Stimulated activated CD4-positive, alpha-beta T cell treated with anti-CD3 and anti-CD28 coated beads, Interleukin-15, amount 100 ng/mL, for 24 hours (primary cell): ENCODE measurements around the gene SEMA3D.

ENCODE experiments used
- DNase-seq: peaks from one replicate; pipeline ENCODE4 v3.0.0-alpha.2; 2020

SEMA3D gene

DNA sequence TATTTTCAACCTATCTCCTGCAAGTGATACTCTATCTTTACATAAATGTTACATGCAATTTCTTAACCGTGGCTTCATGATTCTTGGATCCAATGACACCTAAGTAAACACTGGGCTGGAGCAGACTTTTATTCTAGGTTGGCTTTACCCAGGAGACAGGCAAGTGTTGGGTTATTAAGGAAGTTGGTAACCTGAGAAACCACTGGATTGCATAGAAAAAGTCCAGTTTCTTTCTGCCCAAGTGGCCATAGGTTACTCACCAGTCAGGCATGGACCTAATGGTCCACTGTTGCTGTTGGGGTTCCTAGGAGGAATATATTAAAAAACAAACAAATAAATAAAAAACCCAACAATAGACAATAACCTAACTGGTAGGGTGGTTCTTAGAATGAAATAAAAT, 112.8 kb downstream of the SEMA3D start:
- DNase-seq, result no peak

DNA sequence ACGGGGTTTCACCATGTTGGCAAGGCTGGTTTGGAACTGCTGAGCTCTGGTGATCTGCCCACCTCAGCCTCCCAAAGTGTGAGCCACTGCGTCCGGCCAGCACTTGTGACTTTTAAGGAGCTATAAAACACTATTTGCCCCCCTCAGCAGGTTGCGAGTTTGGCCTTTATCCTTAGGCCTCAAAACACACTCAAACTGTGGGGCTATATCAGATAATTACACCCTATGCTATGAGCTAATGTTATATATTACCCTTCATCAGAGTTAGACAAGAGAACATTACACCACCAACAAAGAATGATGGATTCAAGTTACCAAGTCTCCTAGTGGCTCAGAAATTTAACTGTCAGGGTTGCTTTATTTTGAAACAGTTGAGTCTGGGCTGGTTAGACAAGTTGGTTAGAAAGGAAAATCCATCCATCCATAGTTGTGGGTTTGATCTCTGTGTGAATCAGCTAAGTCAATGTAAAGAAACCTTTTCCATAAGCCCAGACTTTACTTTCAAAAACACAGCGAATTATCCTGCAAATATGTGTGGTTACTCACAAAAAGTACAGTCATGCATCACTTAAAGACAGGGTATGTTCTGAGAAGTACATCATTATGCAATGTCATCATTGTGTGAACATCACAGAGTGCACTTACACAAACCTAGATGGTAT, 115.8 kb downstream of the SEMA3D start:
- DNase-seq, result no peak

DNA sequence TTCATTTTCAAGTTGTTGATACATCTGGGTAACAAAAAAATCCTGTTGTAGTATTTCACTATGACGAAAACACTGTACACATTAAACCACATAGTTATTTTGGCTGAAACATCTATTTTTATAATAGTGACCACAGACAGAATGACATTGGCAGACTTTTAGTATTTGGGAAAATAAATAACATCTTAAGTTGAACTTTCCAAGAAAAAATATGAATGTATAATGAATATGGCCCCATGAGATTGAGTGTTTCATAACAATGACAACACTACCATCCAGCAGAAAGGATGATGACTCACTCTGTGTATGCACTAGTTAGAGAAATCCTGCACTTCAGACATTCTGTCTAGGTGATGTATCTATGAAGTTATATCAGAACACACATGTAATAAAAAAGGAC, 118.1 kb downstream of the SEMA3D start:
- DNase-seq, result no peak

DNA sequence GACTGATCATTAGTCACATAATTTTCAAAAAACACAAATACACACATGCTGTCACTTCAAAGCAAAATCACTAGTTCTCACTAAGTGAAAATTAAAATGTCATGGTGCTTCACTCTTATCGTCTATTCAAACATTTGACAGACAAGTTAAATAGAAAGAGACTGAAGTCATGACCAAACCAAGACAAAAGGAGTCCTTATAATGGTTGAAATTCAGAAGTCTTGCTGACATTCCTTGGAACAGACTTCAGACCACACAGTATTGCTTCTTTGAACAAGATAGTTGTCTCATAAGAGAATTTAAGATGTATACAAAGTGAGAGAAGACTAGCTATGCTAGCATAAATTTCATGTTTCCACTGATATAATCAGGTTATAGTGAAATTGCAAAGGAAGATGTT, 119.5 kb downstream of the SEMA3D start:
- DNase-seq, result no peak

DNA sequence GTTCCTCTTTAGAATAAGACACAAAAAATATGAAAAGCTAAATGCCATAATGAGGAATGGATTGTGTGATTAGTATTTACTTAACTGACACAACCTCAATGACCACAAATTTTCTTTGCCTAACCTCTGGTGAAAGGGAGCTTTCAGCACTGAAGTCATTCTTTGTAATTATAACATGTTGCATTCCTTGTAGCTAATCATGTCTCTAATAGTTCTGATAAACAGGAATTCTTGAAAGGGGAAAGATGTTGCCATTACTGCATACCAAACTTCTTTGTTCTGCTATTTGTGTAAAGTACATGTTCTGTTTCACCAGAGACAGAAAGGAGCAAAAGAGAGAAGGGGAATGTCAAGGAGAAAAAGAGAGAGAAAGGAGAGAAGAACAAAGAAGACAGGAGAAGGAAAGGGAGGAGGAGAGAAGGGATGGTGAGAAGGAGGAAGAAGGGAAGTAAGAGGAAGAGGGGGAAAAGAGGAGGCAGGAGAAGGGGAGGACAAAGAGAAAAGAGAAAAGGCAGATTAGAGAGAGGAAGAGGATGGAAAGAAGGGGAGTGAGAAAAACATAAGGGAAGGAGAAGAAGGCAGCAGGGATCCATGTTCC, 120.9 kb downstream of the SEMA3D start:
- no peak for DNase-seq

DNA sequence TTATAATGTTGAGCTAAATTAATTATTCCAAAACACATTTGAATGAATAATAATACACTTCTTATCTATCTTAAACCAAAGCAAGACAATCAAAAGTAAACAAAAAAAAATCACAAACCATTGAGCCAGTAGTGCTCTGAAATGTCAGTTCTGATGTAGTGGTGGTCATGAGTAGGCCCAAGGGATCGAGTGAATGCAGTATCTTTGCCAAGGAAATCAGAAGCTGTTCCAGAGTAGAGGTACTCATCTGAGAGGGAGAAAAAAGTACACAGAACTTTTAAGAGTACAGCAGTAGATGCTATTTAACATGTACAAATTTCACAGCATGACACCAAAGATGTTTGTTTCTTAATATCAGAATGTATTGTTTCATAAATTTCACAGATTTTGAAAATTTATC, 121.5 kb downstream of the SEMA3D start:
- DNase-seq, result no peak

DNA sequence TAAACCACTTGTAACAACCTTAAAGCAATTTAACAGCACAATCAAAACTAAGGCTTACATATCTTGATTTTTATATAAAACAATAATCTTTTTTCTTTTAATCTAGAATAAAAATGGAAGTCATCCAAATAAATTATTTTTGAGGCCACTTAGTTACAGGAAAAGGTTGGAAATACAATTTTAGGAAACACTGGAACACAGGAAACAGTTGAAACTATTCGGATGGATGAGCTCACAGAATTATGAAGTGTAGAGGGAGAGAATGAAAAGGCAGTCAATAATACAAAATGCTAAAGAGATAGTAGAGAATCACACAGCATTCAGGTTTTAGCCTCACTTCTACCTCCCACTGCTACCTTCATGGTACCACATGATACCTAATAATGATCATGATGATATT, 124.2 kb downstream of the SEMA3D start:
- no peak for DNase-seq

DNA sequence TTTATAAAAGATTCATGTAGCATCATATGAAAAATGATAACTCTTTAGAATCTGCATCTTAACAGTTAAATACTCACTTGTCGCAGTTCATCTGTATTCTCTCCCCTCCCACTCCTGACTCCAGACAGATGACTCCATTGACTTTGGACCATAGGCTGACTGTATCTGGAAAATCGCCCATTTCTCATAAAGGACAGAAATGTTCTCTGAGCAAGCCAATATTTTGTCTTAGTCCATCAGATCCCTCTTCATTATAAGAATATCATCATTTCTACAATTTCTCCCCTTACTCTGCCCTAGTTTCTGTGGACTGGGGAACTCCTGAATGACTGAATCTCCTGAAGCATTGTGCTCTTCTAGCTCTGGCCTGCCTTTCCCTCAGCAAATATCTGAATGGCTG, 125.4 kb downstream of the SEMA3D start:
- no peak for DNase-seq

DNA sequence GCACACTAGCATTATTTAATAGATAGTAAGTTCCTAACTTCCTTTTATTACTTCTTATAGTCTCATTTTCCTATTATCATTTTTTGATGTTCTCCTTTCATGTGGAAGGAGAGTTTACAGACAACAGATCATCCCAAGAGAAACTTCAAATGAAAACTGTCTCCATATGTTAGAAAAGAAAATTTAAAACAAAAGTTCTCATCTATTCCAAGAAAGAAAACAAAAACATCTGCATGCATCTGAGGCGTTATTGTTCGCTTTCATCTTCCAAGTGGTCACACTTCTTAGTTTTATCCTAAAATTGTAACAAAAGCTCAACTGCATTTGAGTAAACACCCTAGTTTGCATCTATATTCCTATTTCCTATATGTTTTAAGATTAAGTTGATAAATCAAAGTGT, 126.2 kb downstream of the SEMA3D start:
- no peak for DNase-seq

DNA sequence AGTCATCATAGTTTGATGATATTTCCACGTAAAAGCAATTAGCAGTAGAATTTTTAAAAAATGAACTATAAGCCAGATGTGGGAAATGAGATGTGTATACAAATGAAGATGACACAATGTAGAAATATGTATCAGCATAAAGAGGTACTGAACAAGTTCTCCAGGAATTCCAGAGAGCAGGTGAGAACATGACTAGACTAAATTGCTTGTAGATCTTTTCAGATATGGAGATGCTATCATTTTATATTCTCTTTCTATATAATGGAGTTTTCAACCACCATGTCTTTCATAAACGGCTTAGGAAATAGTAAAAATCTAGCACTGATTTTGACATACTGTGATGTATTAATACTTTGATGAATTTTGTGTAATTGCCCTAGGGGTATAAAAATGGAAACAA, 130.9 kb downstream of the SEMA3D start:
- no peak for DNase-seq

DNA sequence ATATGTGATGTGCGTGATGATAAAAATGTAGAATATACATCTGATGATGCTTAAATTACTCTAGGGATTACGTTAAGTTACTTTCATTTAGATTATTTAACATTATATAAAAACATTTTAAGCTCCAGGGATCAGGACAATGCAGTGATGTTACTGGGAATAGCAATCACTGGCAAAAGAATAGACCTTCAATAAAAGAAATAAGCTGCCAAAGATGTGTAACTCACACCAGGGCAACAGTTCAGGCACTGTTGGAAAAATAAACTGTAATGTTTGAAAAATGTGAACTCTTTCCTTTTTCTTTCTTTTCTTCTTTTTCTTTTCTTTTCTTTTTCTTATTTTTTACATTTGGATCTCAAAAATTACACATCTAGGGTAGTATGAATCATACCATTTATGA, 131.7 kb downstream of the SEMA3D start:
- DNase-seq, result no peak

DNA sequence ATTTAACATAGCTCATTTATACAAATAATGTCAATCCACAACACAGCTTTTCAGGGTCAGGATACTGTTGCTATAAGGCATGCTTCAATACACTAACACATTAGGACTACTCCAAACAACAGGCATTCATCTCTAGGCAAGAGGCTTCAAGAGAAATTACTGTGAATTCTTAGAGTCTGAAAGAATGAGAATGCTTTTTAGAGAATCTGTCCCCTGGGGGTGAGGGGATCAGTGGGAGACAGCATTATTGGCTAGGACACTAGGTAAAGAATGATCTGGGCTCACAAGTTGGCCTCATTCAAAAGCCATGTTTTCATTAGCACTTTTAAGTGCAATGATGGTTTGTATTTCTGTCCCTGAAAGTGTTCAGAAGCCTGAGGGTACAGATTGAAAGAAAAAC, 132.6 kb downstream of the SEMA3D start:
- DNase-seq, result no peak

DNA sequence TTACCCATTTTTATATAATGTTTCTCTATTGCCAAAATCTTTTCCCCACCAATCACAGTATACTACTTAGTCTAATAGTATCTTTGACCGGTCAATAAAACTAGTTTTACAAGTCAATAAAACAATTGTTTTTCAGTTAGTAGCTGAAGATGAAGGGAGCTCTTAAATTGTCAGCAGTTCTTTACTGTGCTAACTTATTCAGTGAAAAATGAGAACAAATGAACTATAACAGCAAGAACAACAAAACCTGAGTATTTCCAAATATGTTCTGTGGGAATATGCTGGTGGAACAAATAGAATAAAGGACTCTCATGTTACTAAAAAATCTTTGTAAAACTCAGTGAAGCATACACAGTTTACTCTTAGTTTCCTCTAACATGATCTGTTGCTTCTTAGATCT, 134.0 kb downstream of the SEMA3D start:
- DNase-seq, result no peak

DNA sequence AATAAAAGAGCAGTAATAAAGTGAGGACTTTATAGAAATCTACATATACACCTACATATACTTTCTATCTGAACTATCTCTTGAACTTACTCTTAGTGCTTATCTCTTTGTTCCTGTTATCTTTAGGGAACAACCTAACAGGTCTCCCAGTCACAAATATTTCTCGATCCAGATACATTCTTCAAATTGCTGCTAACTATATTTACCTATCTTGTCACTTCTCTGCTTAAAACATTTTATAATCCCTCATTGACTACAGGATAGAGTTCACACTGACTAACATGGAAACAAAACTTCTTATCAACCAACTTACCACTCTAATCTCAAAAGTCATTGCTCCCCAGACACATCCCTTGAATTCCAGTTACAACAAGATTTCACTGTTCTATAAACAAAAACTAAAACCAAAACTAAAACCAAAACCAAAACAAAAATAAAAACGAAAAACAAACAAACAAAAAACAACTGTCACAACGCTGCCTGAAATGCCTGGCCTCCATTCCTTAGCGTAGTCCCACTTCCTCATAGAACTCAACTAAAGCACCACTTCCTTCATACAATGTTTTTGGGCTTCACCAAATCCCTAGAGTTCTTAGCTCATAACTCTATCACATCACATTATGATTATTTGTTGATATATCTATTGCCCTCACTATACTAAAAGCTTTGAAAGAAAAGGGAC, 134.7 kb downstream of the SEMA3D start:
- DNase-seq, result no peak

DNA sequence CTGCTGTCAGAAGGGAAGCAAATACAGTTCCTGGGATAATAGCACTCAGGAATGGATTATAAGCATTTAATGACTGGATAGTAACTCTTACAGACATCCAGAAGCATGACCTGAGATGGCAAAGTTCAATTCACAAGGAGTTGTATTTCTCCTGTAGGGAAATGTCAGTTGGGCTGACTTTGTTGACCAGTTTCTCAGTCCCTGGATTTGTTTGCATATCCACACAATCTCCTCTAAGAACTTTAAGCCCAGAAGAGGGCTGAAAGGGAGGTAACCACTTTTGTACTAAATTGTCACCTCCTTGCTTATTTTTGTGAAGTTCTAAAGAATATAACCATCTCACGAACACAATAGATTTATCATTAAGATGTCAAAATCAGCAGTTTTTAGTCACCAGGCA, 140.3 kb downstream of the SEMA3D start:
- no peak for DNase-seq

DNA sequence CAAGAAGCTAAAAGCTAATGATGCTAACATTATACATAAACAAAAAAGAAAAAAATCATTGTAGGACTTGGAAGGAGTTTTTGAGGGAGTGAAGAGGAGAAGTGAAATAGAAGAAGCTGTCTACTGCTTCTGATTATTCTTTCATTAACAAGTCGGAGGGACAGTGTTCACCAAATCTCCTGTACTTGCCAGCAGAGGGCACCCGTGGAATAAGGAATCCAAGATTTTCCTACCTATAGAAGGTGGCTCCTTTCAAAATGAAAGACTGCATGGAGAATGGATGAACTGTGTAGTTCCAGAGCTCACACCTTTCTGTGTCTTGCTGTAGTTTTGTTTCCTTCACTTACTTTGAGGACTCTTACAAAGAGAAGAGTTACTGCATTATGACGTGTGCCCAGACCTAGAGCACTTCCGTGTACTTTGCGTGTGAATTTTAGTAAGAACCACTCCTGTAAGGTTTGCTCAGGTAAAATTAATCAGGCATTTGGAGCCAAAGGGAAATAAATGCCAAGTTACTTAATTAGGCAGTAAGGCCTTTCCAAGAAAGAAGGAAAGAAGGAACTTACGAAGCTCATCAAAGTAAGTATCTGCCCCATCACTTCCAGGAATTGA, 145.1 kb downstream of the SEMA3D start:
- peak; percentile 40 for DNase-seq

DNA sequence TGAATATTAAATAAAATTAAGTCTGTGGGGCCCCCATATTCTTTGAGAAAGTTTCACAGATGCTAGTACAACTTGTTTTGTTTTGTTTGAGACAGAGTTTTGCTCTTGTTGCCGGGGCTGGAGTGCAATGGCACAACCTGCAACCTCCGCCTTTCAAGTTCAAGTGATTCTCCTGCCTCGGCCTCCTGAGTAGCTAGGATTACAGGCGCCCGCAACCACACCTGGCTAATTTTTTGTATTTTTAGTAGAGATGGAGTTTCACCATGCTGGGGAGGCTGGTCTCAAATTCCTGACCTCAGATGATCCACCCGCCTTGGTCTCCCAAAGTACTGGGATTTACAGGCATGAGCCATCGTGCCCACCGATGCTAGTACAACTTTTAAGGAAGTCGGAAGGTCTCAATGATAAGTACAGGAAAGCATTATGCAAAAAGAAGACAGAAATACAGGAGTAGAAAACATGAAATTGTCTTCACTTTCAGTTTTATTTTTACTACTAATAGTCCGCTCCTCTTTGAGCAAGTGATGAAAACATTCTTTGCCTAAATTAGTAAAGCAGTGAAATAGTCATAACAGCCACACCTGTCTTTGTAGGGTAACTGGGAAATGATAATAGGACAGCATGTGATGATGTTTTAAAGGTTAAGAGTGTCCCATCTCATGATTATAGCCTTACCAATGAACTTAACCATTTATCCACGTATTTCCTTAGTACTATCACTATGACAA, 147.5 kb downstream of the SEMA3D start:
- no peak for DNase-seq

DNA sequence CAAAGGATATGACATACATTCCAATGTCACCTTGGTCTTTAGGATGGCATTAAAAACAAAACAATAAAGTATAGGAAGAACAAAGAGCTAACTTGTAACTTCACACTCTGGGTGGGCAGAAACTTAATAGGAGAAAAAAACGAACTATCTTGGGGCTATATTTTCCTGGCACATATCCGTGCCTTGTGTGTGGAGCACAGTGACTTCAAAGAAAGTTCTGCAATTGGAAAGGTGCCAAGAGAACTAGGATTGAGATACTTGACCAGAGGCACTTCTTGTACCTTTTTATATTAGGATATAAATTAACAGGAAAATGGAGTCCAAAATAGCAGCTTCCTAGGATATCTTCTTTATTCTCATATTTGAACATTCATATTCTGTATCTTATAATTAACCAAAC, 148.4 kb downstream of the SEMA3D start:
- DNase-seq, result no peak

DNA sequence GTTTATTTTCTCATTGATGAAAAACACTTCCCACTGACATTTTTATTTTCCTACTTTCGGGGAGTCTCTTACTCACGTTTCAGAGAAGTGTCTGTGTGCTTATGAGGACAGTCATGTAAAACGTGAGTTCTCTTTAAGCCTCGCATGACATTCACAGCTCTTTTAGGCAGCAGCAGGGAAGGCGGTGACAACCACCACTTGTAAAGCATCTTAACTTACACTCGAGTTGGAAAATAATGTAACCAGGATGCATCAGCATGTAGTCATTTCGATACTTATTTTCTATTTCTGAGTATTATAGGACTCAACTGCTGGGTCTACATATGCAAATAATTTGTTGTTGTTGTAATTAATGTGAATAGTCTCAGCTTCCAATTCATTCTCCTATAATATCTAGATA, 153.6 kb downstream of the SEMA3D start:
- no peak for DNase-seq

DNA sequence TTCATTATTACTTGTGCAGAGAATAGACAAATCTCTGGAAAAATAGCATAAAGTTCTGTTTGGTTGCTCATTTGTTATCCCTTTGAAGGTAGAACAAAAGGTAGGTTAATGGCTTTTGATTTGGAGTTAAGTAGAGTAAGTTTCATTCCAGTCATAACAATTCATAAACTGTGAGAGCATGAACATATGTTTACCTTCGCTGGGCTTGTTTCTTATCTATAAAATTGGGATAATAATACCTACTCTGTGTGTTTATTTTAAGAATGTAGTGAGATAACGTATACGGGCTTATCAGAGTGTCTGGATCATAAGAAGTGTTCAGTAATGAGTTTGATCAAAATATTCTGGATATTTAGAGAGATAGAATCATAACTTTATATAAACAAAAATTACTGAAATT, 155.4 kb downstream of the SEMA3D start:
- no peak for DNase-seq

DNA sequence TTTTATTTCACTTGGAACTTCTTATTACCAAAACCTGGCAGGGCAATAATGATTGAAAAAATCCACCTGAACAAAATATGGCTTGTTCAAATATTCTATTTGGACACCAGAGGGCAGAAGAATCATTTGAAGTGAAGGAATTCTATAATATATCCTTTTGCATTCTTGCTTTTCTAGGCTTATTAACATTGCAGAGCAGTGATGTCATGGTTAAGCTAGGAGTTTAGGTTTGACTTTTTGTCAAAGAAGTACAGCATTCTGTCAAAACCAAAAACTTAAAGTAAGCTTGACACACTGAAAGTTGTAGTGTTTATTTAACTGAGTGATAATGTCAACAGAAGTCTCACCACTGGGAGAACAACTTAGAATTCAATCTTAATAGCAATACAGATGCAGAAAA, 156.0 kb downstream of the SEMA3D start:
- no peak for DNase-seq

DNA sequence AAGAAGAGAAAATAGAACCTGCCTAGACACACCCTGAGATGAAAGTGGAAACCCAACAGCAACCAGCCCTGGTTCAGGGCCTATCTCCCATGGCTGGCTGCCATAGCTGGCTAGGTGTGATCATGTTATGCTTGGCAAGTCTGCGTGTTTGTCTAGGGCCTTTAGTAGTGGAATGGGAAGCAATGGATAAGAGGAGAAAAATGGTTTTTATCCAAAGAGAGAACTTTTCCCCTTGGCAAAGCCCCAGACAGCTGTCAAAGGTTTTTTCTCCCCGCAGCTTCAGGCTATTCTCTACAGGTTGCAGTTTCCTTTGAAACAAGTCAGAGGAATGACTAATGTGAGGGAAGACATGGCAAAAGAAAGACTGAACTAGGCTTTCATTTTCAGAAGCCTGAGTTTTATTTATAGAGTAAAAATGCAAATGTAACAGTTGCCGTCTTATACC, 161.5 kb downstream of the SEMA3D start:
- no peak for DNase-seq

DNA sequence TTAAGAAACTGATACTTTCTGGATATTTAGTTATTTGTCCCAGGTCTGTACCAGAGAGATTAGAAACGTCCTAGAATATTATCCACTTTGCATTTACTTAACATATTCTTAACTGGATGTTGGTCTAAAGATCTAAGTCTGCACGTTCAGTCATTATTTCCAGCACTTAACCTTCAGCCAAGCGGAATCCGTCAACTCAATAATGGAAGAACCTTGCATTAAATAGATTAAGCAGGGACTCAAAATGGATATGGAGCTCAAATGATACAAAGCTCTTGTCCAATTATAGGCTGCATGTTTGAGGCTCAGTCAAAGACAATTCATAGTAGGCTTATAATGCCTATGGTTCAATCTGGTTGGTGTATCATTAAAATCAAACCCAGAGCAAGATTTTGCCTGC, 162.9 kb downstream of the SEMA3D start:
- no peak for DNase-seq
